H9 (cell line): ENCODE data around the gene ZRANB1. TPM values are rescaled to one million over a fixed set of nuclear protein-coding genes. Genes with fewer than 3 reads are reported as not detected.

Experiments
- DNase-seq: peaks from one replicate; pipeline ENCODE4 v3.0.0-alpha.2; 2017
- H2AFZ ChIP-seq: one replicate; pipeline ENCODE4 v1.6.1; 2013; ENCODE audit warnings: mild to moderate bottlenecking, low read length, control low read depth, moderate library complexity
- H2AK5ac ChIP-seq: 2 replicates; pipeline ENCODE4 v1.6.1; 2013; ENCODE audit warnings: low read length, control low read depth, mixed read lengths; ENCODE audit not compliant: insufficient read length
- H2BK120ac ChIP-seq: one replicate; pipeline ENCODE4 v1.6.1; 2013; ENCODE audit warnings: low read depth, mild to moderate bottlenecking, low read length, control low read depth, inconsistent platforms; ENCODE audit not compliant: poor library complexity, severe bottlenecking
- H2BK12ac ChIP-seq: 2 replicates; pipeline ENCODE4 v1.6.1; 2013; ENCODE audit warnings: low read length, control low read depth, mixed read lengths, low read depth; ENCODE audit not compliant: insufficient read length
- H2BK15ac ChIP-seq: 2 replicates; pipeline ENCODE4 v1.6.1; 2013; ENCODE audit warnings: low read depth, low read length, control low read depth
- H2BK20ac ChIP-seq: one replicate; pipeline ENCODE4 v1.6.1; 2013; ENCODE audit warnings: low read depth, mild to moderate bottlenecking, low read length, control low read depth, inconsistent platforms; ENCODE audit not compliant: poor library complexity, severe bottlenecking
- H2BK5ac ChIP-seq: 2 replicates; pipeline ENCODE4 v1.6.1; 2013; ENCODE audit warnings: low read length, control low read depth, mixed read lengths; ENCODE audit not compliant: insufficient read length
- H3K14ac ChIP-seq: 2 replicates; pipeline ENCODE4 v1.6.1; 2013; ENCODE audit warnings: low read length, control low read depth; ENCODE audit not compliant: insufficient read depth
- H3K18ac ChIP-seq: 2 replicates; pipeline ENCODE4 v1.6.1; 2013; ENCODE audit warnings: low read depth, mild to moderate bottlenecking, mixed read lengths, low read length, control low read depth; ENCODE audit not compliant: insufficient read length
- H3K23ac ChIP-seq: 2 replicates; pipeline ENCODE4 v1.6.1; 2013; ENCODE audit warnings: low read length, control low read depth, mixed read lengths, low read depth; ENCODE audit not compliant: insufficient read length
- H3K23me2 ChIP-seq: 2 replicates; pipeline ENCODE4 v1.6.1; 2013; ENCODE audit warnings: low read depth, mild to moderate bottlenecking, mixed read lengths, low read length, control low read depth; ENCODE audit not compliant: insufficient read length, poor library complexity, severe bottlenecking
- H3K27ac ChIP-seq: 2 replicates; pipeline ENCODE4 v1.5.1; 2013; ENCODE audit warnings: low read length, control low read depth, mixed read lengths, low read depth; ENCODE audit not compliant: insufficient read length
- H3K27me3 ChIP-seq: 2 replicates; pipeline ENCODE4 v1.6.1; 2013; ENCODE audit warnings: low read length, control low read depth, inconsistent platforms; ENCODE audit not compliant: insufficient read depth
- H3K4ac ChIP-seq: 2 replicates; pipeline ENCODE4 v1.6.1; 2013; ENCODE audit warnings: low read depth, mild to moderate bottlenecking, control low read depth, inconsistent platforms, low read length, moderate library complexity
- H3K4me1 ChIP-seq: 2 replicates; pipeline ENCODE4 v1.6.1; 2013; ENCODE audit warnings: low read length, control low read depth, inconsistent platforms; ENCODE audit not compliant: insufficient read depth
- H3K4me2 ChIP-seq: 2 replicates; pipeline ENCODE4 v1.6.1; 2013; ENCODE audit warnings: low read length, control low read depth, mixed read lengths; ENCODE audit not compliant: insufficient read length, insufficient read depth
- H3K56ac ChIP-seq: 2 replicates; pipeline ENCODE4 v1.6.1; 2013; ENCODE audit warnings: low read depth, mild to moderate bottlenecking, mixed read lengths, low read length, control low read depth; ENCODE audit not compliant: insufficient read length
- H3K79me1 ChIP-seq: 2 replicates; pipeline ENCODE4 v1.6.1; 2013; ENCODE audit warnings: low read depth, mild to moderate bottlenecking, moderate library complexity, low read length, control low read depth, inconsistent platforms; ENCODE audit not compliant: insufficient read depth, poor library complexity, severe bottlenecking
- H3K79me2 ChIP-seq: 2 replicates; pipeline ENCODE4 v1.6.1; 2013; ENCODE audit warnings: low read length, control low read depth, inconsistent platforms; ENCODE audit not compliant: insufficient read depth
- H3K9ac ChIP-seq: 2 replicates; pipeline ENCODE4 v1.6.1; 2013; ENCODE audit warnings: low read length, control low read depth, mixed read lengths; ENCODE audit not compliant: insufficient read length; ENCODE audit errors: extremely low read depth
- H3K9me3 ChIP-seq: one replicate; pipeline ENCODE4 v1.6.1; 2013; ENCODE audit warnings: low read depth, low read length, inconsistent platforms; ENCODE audit not compliant: control insufficient read depth
- H3T11ph ChIP-seq: one replicate; pipeline ENCODE4 v1.6.1; 2013; ENCODE audit warnings: mild to moderate bottlenecking, low read length, control low read depth, inconsistent platforms
- H4K20me1 ChIP-seq: one replicate; pipeline ENCODE4 v1.6.1; 2013; ENCODE audit not compliant: control insufficient read depth, insufficient read length, insufficient read depth
- H4K5ac ChIP-seq: 2 replicates; pipeline ENCODE4 v1.6.1; 2013; ENCODE audit warnings: low read depth, mild to moderate bottlenecking, mixed read lengths, low read length, control low read depth; ENCODE audit not compliant: insufficient read length
- H4K8ac ChIP-seq: replicated peaks from 2 replicates; pipeline ENCODE4 v1.6.1; 2013; ENCODE audit warnings: low read length, control low read depth, mixed read lengths, low read depth; ENCODE audit not compliant: insufficient read length
- H4K91ac ChIP-seq: 2 replicates; pipeline ENCODE4 v1.6.1; 2013; ENCODE audit warnings: low read depth, mild to moderate bottlenecking, moderate library complexity, mixed read lengths, low read length, control low read depth; ENCODE audit not compliant: insufficient read length
- H3K27ac Mint-ChIP-seq, 3 experiments: 2 replicates in 2 of 3; 3 replicates in 1 of 3; pipeline ENCODE4 v1.8.0; 2020 to 2021; ENCODE audit warnings: mixed read lengths in 3 of 3, mild to moderate bottlenecking in 1 of 3, moderate library complexity in 1 of 3
- H3K27me3 Mint-ChIP-seq: 2 replicates; pipeline ENCODE4 v1.8.0; 2021; ENCODE audit warnings: low read depth, mild to moderate bottlenecking, moderate library complexity, mixed read lengths
- H3K36me3 Mint-ChIP-seq, 3 experiments: 2 replicates in 2 of 3; 3 replicates in 1 of 3; pipeline ENCODE4 v1.8.0; 2020 to 2021; ENCODE audit warnings: low read depth in 3 of 3, mixed read lengths in 3 of 3; ENCODE audit not compliant: insufficient read depth in 1 of 3
- H3K4me1 Mint-ChIP-seq, 2 experiments: 2 replicates each; pipeline ENCODE4 v1.8.0; 2020; ENCODE audit warnings: mixed read lengths in 2 of 2
- H3K4me3 Mint-ChIP-seq, 2 experiments: 2 replicates in 1 of 2; 3 replicates in 1 of 2; pipeline ENCODE4 v1.8.0; 2020 to 2021; ENCODE audit warnings: mild to moderate bottlenecking in 2 of 2, mixed read lengths in 2 of 2, moderate library complexity in 1 of 2
- H3K9me3 Mint-ChIP-seq, 2 experiments: 2 replicates in 1 of 2; 3 replicates in 1 of 2; pipeline ENCODE4 v1.8.0; 2020; ENCODE audit warnings: mild to moderate bottlenecking in 2 of 2, mixed read lengths in 2 of 2, moderate library complexity in 1 of 2
- CTCF ChIP-seq: fragments of 200-600 bp; sonication (generic); conservative IDR thresholded peaks from 3 replicates; pipeline ENCODE4 v1.8.0; 2021; ENCODE audit warnings: antibody characterized with exemption, mild to moderate bottlenecking
- WGBS: extraction: QIAGEN DNeasy Blood & Tissue Kit; methylation state at CpG from one replicate; pipeline ENCODE4 v1.1.7; 2013; ENCODE audit warnings: missing lambda C conversion rate, low lambda C conversion rate, mixed read lengths; ENCODE audit not compliant: insufficient read length; ENCODE audit errors: extremely low coverage; 5-methylcytosine and 5-hydroxymethylcytosine counted together
- total RNA-seq: library from RNA; stranded (reverse); gene quantifications from 2 replicates; pipeline ENCODE4 v1.2.1, GENCODE V29; 2021

The ZRANB1 gene
- total RNA-seq, 1 experiment from 2014 or later = 17.4 TPM

- Histone ChIP-seq H4K91ac (no peak overlapping the region), H2BK15ac (no peak overlapping the region), H4K20me1 (no peaks in the 10 kb centered on the region), H3K9ac (no peak overlapping the region), H2BK5ac (no peak overlapping the region), H2BK12ac (no peak overlapping the region), H3K14ac (no peak overlapping the region), H3K4me2 (no peak overlapping the region), H3K18ac (no peak overlapping the region), H3K23ac (no peak overlapping the region), H2BK20ac (no peak overlapping the region), H3K79me1 (no peaks in the 10 kb centered on the region), H3K27me3 (no peaks in the 10 kb centered on the region), H3K4me1 (no peaks in the 10 kb centered on the region), H2AK5ac (no peak overlapping the region), H2AFZ (no peak overlapping the region), H3K79me2 (no peaks in the 10 kb centered on the region), H3K27ac (no peak overlapping the region), H3T11ph (no peak overlapping the region), H4K8ac (no peak overlapping the region), H3K23me2 (no peaks in the 10 kb centered on the region), H3K56ac (no peak overlapping the region), H3K4ac (no peak overlapping the region), H2BK120ac (no peak overlapping the region), H3K9me3 (no peaks in the 10 kb centered on the region), H4K5ac (no peak overlapping the region)
- H3K27me3 Mint-ChIP-seq = no peaks in the 10 kb centered on the region
- H3K9me3 Mint-ChIP-seq = no peaks in the 10 kb centered on the region
- no peak for TF ChIP-seq CTCF
- H3K36me3 Mint-ChIP-seq = peaks cover 17 to 74% (median 69%) of the 10 kb centered on the region in 3 experiments; a peak in 6 of 7 replicates
- no peak for DNase-seq
- H3K4me1 Mint-ChIP-seq = no peaks in the 10 kb centered on the region
- peak overlapping the region in 1 of 3 experiments; percentile 80; a peak in 2 of 7 replicates for H3K27ac Mint-ChIP-seq
- H3K4me3 Mint-ChIP-seq = no peak overlapping the region
- WGBS = no CpG with 5 or more reads among the region's 5 CpGs
Measured at GRCh38 chr10:124985162-124985561, 43.2 kb downstream of the ZRANB1 start.
